ENCODE data around the gene MRTFB.

The MRTFB gene

GRCh38 chr16:14187517-14188338 lies 116.6 kb downstream of the MRTFB start:
- H3K4me1 ChIP-seq (ENCODE audit: low read length) = peaks cover 3% of the 10 kb centered on the region
- no peaks in the 10 kb centered on the region for H4K20me1 ChIP-seq (ENCODE audit: insufficient read depth, low read length)
- TF ChIP-seq EZH2 (optimal IDR thresholded peaks at IDR 0.05; ENCODE audit: low read depth, low read length) = no peak
- TF ChIP-seq CTCF (IDR thresholded peaks at IDR 0.05; ENCODE audit: low read length) = no peak
- no peak for TF ChIP-seq EZH2phosphoT487 (IDR thresholded peaks at IDR 0.05; ENCODE audit: low read length)
- no peaks in the 10 kb centered on the region for H3K9me3 ChIP-seq (replicated peaks; ENCODE audit: insufficient read depth, low read length)
- H3K9me2 ChIP-seq (replicated peaks; ENCODE audit: insufficient read depth, low read length) = no peaks in the 10 kb centered on the region
- H2AFZ ChIP-seq (ENCODE audit: low read length) = no peak overlapping the region
- H3K27me3 ChIP-seq (replicated peaks; ENCODE audit: insufficient read depth, low read length) = no peaks in the 10 kb centered on the region
- no peak for DNase-seq
- H3K4me3 ChIP-seq (ENCODE audit: low read length) = no peak overlapping the region
- H3K9ac ChIP-seq (ENCODE audit: low read length) = no peak overlapping the region
- H3K36me3 ChIP-seq (replicated peaks; ENCODE audit: insufficient read depth, low read length) = no peaks in the 10 kb centered on the region
- H3K27ac ChIP-seq (ENCODE audit: low read length) = no peak overlapping the region
- H3F3A ChIP-seq (ENCODE audit: insufficient read depth, low read length) = no peaks in the 10 kb centered on the region
- H3K79me2 ChIP-seq (ENCODE audit: low read length) = no peaks in the 10 kb centered on the region
- H3K4me2 ChIP-seq (ENCODE audit: low read depth, low read length) = no peak overlapping the region

- TF ChIP-seq EZH2 (optimal IDR thresholded peaks at IDR 0.05; ENCODE audit: low read depth, low read length) = no peak
- peak; percentile 90 for DNase-seq
Measured at GRCh38 chr16:14193316-14193871, 122.3 kb downstream of the MRTFB start.

GRCh38 chr16:14194721-14195120 lies 123.6 kb downstream of the MRTFB start:
- no peak for DNase-seq
- H2AFZ ChIP-seq (ENCODE audit: low read length) = no peak overlapping the region
- TF ChIP-seq CTCF (IDR thresholded peaks at IDR 0.05; ENCODE audit: low read length) (no peak), EZH2 (optimal IDR thresholded peaks at IDR 0.05; ENCODE audit: low read depth, low read length) (no peak), EZH2phosphoT487 (IDR thresholded peaks at IDR 0.05; ENCODE audit: low read length) (no peak)
- H3K4me3 ChIP-seq (ENCODE audit: low read length) = no peak overlapping the region
- no peaks in the 10 kb centered on the region for H3K9me2 ChIP-seq (replicated peaks; ENCODE audit: insufficient read depth, low read length)
- H3K4me2 ChIP-seq (ENCODE audit: low read depth, low read length) = no peak overlapping the region
- H3K36me3 ChIP-seq (replicated peaks; ENCODE audit: insufficient read depth, low read length) = no peaks in the 10 kb centered on the region
- H4K20me1 ChIP-seq (ENCODE audit: insufficient read depth, low read length) = no peaks in the 10 kb centered on the region
- no peaks in the 10 kb centered on the region for H3K79me2 ChIP-seq (ENCODE audit: low read length)
- no peaks in the 10 kb centered on the region for H3K27me3 ChIP-seq (replicated peaks; ENCODE audit: insufficient read depth, low read length)
- H3F3A ChIP-seq (ENCODE audit: insufficient read depth, low read length) = no peaks in the 10 kb centered on the region
- no peak overlapping the region for H3K9ac ChIP-seq (ENCODE audit: low read length)
- peaks cover 45% of the 10 kb centered on the region for H3K4me1 ChIP-seq (ENCODE audit: low read length)
- H3K27ac ChIP-seq (ENCODE audit: low read length) = no peak overlapping the region
- H3K9me3 ChIP-seq (replicated peaks; ENCODE audit: insufficient read depth, low read length) = no peaks in the 10 kb centered on the region

More at GRCh38 chr16:14193316-14193871, 122.3 kb downstream of the MRTFB start:
- Histone ChIP-seq H3F3A (ENCODE audit: insufficient read depth, low read length) (no peaks in the 10 kb centered on the region), H3K9me2 (replicated peaks; ENCODE audit: insufficient read depth, low read length) (no peaks in the 10 kb centered on the region), H3K36me3 (replicated peaks; ENCODE audit: insufficient read depth, low read length) (no peaks in the 10 kb centered on the region), H3K9me3 (replicated peaks; ENCODE audit: insufficient read depth, low read length) (no peaks in the 10 kb centered on the region), H3K4me1 (ENCODE audit: low read length) (peaks cover 34% of the 10 kb centered on the region), H3K79me2 (ENCODE audit: low read length) (no peaks in the 10 kb centered on the region), H2AFZ (ENCODE audit: low read length) (peak overlapping the region; percentile 65), H4K20me1 (ENCODE audit: insufficient read depth, low read length) (no peaks in the 10 kb centered on the region), H3K4me3 (ENCODE audit: low read length) (peak overlapping the region; percentile 44), H3K4me2 (ENCODE audit: low read depth, low read length) (peak overlapping the region; percentile 74), H3K27ac (ENCODE audit: low read length) (peak overlapping the region; percentile 55; the same call in 1 of the 2 replicates), H3K9ac (ENCODE audit: low read length) (peak overlapping the region; percentile 38; the same call in 1 of the 2 replicates), H3K27me3 (replicated peaks; ENCODE audit: insufficient read depth, low read length) (no peaks in the 10 kb centered on the region)
